DMS79 treated with DMSO at 0.1 percent for 48 hours (cell line): ENCODE measurements around the gene PPP5C.
"Not testable (repeated sequence)": the region's sequence is repeated elsewhere in the genome, so short reads cannot be mapped to it uniquely, and the experiment has no call there.

Source experiments
- DNase-seq: peaks from one replicate; lab custom pipeline; 2025; lab: John Stamatoyannopoulos, UW

PPP5C gene

DNA sequence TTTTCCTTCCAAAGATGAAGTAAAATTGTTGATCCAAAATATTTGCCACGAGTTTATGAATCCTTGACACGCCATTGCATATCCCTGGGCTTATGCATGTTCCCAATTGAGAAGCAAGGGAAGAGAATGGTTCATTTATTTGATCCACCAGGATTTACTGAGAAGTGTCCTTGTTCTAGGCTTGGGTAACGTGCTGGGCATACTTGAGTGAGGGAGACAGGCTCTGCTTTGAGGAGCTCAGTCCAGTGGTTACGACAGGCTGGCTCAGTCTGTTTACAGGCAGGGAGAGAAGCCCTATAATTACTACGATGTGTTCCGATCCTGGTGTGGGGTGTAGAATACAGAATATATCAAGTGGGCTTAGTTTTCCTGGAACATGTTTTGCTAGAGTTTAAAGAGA, 88.1 kb downstream of the PPP5C start:
- no peak for DNase-seq

DNA sequence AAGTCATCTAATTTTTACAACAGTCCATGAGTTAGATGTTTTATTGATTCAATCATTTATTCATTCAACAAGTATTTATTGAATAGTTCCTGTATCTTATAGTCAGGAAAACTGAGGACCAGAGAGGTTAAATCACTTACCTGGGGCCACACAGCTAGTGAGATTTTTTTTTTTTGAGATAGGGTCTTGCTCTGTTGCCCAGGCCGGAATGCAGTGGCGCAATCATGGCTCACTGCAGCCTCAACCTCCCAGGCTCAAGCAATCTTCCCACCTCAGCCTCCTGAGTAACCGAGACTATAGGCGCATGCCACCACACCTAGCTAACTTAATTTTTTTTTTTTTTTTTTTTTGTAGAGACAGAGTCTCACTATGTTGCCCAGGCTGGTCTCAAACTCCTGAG, 88.8 kb downstream of the PPP5C start:
- DNase-seq: not testable (repeated sequence)
